Sigmoid colon (tissue), 7 donors: Measurements from ENCODE around the gene CCDC83. TPM values are rescaled to one million over a fixed set of nuclear protein-coding genes. Genes with fewer than 3 reads are reported as not detected.

Experiments used
- DNase-seq: peaks from one replicate; pipeline ENCODE4 v3.0.0-alpha.2; 2019
- H3K27ac ChIP-seq, 4 donors: fragments of 200-600 bp; sonication (generic); one replicate each; pipeline ENCODE4 v1.5.1; 2016 to 2019; ENCODE audit warnings: mild to moderate bottlenecking in 1 of 4
- H3K27me3 ChIP-seq, 3 donors: fragments of 200-600 bp; sonication (generic); one replicate each; pipeline ENCODE4 v1.5.1; 2019; ENCODE audit warnings: mild to moderate bottlenecking in 1 of 3
- H3K36me3 ChIP-seq, 4 donors: fragments of 200-600 bp; sonication (generic); one replicate each; pipeline ENCODE4 v1.5.1; 2016 to 2019
- H3K4me1 ChIP-seq, 4 donors: fragments of 200-600 bp; sonication (generic); one replicate each; pipeline ENCODE4 v1.5.1; 2017 to 2019
- H3K4me3 ChIP-seq, 4 donors: fragments of 200-600 bp; sonication (generic); one replicate each; pipeline ENCODE4 v1.5.1; 2017 to 2019; ENCODE audit warnings: mild to moderate bottlenecking in 2 of 4, moderate library complexity in 1 of 4
- H3K9me3 ChIP-seq, 4 donors: fragments of 200-600 bp in 3 of 4; sonication (generic) in 3 of 4; one replicate each; pipeline versions ENCODE4 v1.5.1 to v1.6.1; 2013 to 2019
- EP300 ChIP-seq, 4 donors: sonication (generic); formaldehyde crosslinking; IDR thresholded peaks; one replicate each; pipeline ENCODE4 v1.6.1; 2017; ENCODE audit warnings: antibody characterized with exemption in 4 of 4
- POLR2A ChIP-seq, 2 donors: fragments of 450-650 bp; IDR thresholded peaks; one replicate each; pipeline ENCODE4 v1.6.1; 2016; ENCODE audit warnings: antibody characterized with exemption in 2 of 2, mild to moderate bottlenecking in 2 of 2, moderate library complexity in 2 of 2
- POLR2AphosphoS5 ChIP-seq, 4 donors: sonication (generic); formaldehyde crosslinking; IDR thresholded peaks; one replicate each; pipeline ENCODE4 v1.6.1; 2017; ENCODE audit warnings: antibody characterized with exemption in 4 of 4
- WGBS, 2 donors: extraction: QIAGEN DNeasy Blood & Tissue Kit; methylation state at CpG; one replicate each; pipeline ENCODE4 v1.1.7; 2013; 5-methylcytosine and 5-hydroxymethylcytosine counted together
- intact Hi-C: fragments of 100-400 bp; cut with DNase I; formaldehyde crosslinking; loops from one replicate; pipeline ENCODE4 v1.15.1; 2023
- polyA plus RNA-seq, 3 donors: library from polyadenylated mRNA; stranded (reverse); fragments of 200-250 nt; gene quantifications; one replicate each; pipeline ENCODE4 v1.2.3, GENCODE V29; 2013
- total RNA-seq, 4 donors: library from RNA; depleted of rRNA; stranded (reverse); fragments of >200 nt; gene quantifications; one replicate each; pipeline ENCODE4 v1.1.0, GENCODE V29; 2016
- TF ChIP-seq, protein P1 (sequence below), 4 experiments: fragments of 450-650 bp in 3 of 4; fragments of 200-600 bp in 1 of 4; IDR thresholded peaks; one replicate each; pipeline ENCODE4 v1.5.1; 2016 to 2019; ENCODE audit warnings: antibody characterized with exemption in 4 of 4, mild to moderate bottlenecking in 3 of 4, moderate library complexity in 2 of 4
- donor health status: healthy with polysubstance abuse.
- donor health status: Bipolar disorder and iron deficiency.
- donor health status: healthy.

Gene CCDC83
- total and polyA plus RNA-seq, 7 donors: not detected

DNA sequence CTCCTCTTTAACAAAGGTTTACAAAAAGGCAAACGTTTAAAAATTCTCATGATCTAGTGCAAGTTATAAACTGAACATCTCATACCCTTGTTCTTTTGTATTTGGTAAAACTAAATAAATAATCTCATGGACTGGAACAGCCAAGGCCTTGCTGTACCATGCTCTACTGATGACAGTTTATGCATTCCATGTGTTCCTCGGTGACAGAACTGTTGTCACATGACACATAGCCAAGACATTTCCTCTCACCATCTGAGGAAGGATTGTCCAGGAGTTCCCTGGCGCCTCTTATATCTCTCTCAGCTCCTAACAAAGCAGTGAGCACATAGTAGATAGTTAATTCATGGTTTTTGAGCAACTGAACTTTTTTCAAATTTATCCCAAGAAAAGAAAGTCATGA is 12.6 kb downstream of the CCDC83 start:
- H3K4me3 ChIP-seq: no peak overlapping the region
- H3K4me1 ChIP-seq: no peaks in the 10 kb centered on the region
- no peaks in the 10 kb centered on the region for H3K9me3 ChIP-seq
- no peak for DNase-seq
- 67 to 71% methylated on average over 3 of the region's 3 CpGs for WGBS, 2 donors
- no peak overlapping the region for H3K27ac ChIP-seq
- H3K27me3 ChIP-seq: no peaks in the 10 kb centered on the region
- TF ChIP-seq, protein P1, sequence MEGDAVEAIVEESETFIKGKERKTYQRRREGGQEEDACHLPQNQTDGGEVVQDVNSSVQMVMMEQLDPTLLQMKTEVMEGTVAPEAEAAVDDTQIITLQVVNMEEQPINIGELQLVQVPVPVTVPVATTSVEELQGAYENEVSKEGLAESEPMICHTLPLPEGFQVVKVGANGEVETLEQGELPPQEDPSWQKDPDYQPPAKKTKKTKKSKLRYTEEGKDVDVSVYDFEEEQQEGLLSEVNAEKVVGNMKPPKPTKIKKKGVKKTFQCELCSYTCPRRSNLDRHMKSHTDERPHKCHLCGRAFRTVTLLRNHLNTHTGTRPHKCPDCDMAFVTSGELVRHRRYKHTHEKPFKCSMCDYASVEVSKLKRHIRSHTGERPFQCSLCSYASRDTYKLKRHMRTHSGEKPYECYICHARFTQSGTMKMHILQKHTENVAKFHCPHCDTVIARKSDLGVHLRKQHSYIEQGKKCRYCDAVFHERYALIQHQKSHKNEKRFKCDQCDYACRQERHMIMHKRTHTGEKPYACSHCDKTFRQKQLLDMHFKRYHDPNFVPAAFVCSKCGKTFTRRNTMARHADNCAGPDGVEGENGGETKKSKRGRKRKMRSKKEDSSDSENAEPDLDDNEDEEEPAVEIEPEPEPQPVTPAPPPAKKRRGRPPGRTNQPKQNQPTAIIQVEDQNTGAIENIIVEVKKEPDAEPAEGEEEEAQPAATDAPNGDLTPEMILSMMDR (IDR thresholded peaks at IDR 0.05): no peak
- TF ChIP-seq EP300 (IDR thresholded peaks at IDR 0.05): no peak
- no peak for TF ChIP-seq POLR2A (IDR thresholded peaks at IDR 0.05)
- H3K36me3 ChIP-seq: no peaks in the 10 kb centered on the region
- intact Hi-C loops: no loop called here

DNA sequence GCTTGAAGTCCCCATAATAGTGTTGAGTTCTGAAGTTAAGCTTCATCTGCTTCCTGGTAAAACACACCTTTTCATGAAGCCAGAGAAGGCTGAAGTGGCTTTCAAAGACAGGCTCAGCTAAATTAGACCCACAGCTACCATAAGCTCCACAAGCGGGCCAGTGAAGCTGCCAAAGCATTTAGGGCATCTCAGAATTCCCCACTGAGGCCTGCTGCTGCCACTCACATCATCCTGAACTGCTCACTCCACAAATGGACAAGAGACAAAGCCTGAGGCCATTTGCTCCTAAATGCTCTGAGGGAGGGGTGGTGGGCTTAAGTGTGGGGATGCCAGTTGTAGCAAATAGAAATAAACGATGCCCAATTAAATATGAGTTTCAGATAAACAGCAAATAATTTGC is 14.6 kb downstream of the CCDC83 start:
- TF ChIP-seq POLR2A (IDR thresholded peaks at IDR 0.05): no peak
- TF ChIP-seq EP300 (IDR thresholded peaks at IDR 0.05): no peak
- TF ChIP-seq POLR2AphosphoS5 (IDR thresholded peaks at IDR 0.05): no peak
- TF ChIP-seq, protein P1 (IDR thresholded peaks at IDR 0.05): no peak
- Histone ChIP-seq H3K9me3 (no peaks in the 10 kb centered on the region), H3K4me3 (no peak overlapping the region), H3K36me3 (no peaks in the 10 kb centered on the region), H3K4me1 (no peaks in the 10 kb centered on the region), H3K27me3 (no peaks in the 10 kb centered on the region), H3K27ac (no peak overlapping the region)
- 88 to 92% methylated on average over 2 of the region's 2 CpGs for WGBS, 2 donors
- DNase-seq: no peak
- intact Hi-C loops: no loop called here

DNA sequence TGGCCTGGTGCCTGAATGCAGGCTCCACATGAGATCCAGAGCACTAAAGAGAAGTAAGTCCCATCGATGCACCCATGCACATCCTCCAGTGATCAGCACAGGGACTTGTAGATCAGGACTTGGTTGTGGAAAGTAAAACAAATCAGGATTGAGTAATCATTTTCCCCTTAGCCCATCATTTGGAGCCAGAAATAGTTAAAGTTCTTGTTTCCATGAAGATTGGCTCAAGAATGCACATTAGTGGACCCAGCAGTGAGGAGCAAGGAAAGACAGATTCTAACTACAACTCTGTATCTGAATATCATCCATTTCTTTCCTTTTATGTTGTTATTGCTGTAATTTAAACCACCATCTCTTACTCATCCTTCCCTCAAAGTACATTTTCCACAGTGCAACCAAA is 19.1 kb downstream of the CCDC83 start:
- H3K36me3 ChIP-seq: no peaks in the 10 kb centered on the region
- H3K4me1 ChIP-seq: no peaks in the 10 kb centered on the region
- WGBS, 2 donors: 87 to 91% methylated on average over 1 of the region's 1 CpG
- H3K27me3 ChIP-seq: no peaks in the 10 kb centered on the region
- DNase-seq: no peak
- TF ChIP-seq EP300 (IDR thresholded peaks at IDR 0.05) (no peak), POLR2A (IDR thresholded peaks at IDR 0.05) (no peak), POLR2AphosphoS5 (IDR thresholded peaks at IDR 0.05) (no peak)
- TF ChIP-seq, protein P1 (IDR thresholded peaks at IDR 0.05): no peak
- no peak overlapping the region for H3K27ac ChIP-seq
- no peaks in the 10 kb centered on the region for H3K9me3 ChIP-seq
- no peak overlapping the region for H3K4me3 ChIP-seq
- intact Hi-C loops: no loop called here

DNA sequence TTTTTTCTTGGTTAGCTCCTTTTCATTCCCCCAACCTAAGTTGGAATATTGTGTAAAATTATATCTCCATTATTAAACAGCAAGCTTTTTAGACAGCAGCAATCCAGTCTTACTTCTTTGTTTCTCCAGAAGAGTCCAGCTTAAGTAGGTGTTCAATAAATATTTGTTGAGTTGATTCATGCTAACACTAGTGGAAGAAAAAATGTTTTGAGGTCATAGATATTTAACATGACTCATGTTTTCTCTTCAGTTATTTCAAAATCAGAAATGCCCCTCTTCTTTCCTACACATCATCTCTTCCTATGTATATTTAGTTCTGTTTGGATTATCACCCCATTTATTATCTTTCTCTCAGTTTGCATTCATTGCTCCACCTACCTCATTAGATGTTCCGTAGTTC is 20.3 kb downstream of the CCDC83 start:
- Histone ChIP-seq H3K27ac (no peak overlapping the region), H3K36me3 (no peaks in the 10 kb centered on the region), H3K4me1 (no peaks in the 10 kb centered on the region), H3K27me3 (no peaks in the 10 kb centered on the region), H3K9me3 (no peaks in the 10 kb centered on the region), H3K4me3 (no peak overlapping the region)
- TF ChIP-seq EP300 (IDR thresholded peaks at IDR 0.05) (no peak), POLR2A (IDR thresholded peaks at IDR 0.05) (no peak)
- no peak for DNase-seq
- intact Hi-C loops: no loop called here
- 34 to 91% methylated on average over 1 of the region's 1 CpG for WGBS, 2 donors

DNA sequence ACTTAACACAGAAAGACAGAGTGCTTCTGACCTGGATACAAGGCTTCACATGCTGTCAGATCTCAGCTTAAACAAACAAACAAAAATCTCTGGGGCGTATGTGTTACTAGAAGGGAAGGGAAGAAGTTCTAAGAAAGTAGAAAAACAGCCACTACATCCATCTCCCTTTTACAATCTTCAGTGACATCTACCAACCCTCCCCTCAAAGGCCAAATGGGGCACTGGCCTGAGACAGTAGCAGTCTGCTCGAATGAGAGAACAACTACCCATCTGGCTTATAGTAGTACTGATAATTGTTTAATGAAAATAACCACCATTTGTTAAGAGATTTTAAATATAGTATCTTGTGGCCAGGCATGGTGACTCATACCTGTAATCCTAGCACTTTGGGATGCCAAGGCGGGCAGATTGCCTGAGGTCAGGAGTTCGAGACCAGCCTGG is 29.4 kb downstream of the CCDC83 start:
- WGBS, 2 donors: 79 to 86% methylated on average over 4 of the region's 4 CpGs
- intact Hi-C loops: no loop called here
- Histone ChIP-seq H3K36me3 (no peaks in the 10 kb centered on the region), H3K27me3 (no peaks in the 10 kb centered on the region), H3K4me3 (no peak overlapping the region), H3K27ac (no peak overlapping the region), H3K9me3 (no peaks in the 10 kb centered on the region), H3K4me1 (no peaks in the 10 kb centered on the region)
- TF ChIP-seq POLR2A (IDR thresholded peaks at IDR 0.05): no peak
- no peak for TF ChIP-seq EP300 (IDR thresholded peaks at IDR 0.05)
- TF ChIP-seq, protein P1 (IDR thresholded peaks at IDR 0.05): no peak
- no peak for TF ChIP-seq POLR2AphosphoS5 (IDR thresholded peaks at IDR 0.05)
- DNase-seq: no peak
